ENCODE data around the gene CDK2. TPM values are rescaled to one million over a fixed set of nuclear protein-coding genes. Genes with fewer than 3 reads are reported as not detected.

The CDK2 gene
- total and polyA plus RNA-seq, 8 donors, result 5.7 to 19.8 (median 9.7) TPM

- ATAC-seq (no peak), FAIRE-seq (no peak), DNase-seq (no peak)
- 79 to 81% methylated on average over 2 of the region's 2 CpGs for WGBS, 2 donors
- Histone ChIP-seq H3K27ac (no peak overlapping the region), H3K9me3 (no peaks in the 10 kb centered on the region), H3K36me3 (no peaks in the 10 kb centered on the region), H3K4me1 (peaks cover 5 to 12% (median 8%) of the 10 kb centered on the region in 3 donors), H3K27me3 (no peaks in the 10 kb centered on the region), H3K4me3 (no peak overlapping the region)
- intact Hi-C loops (cut with DNase I), result loop anchor here in 1 of 3 donors (10.0 kb wide), 1 partner anchor 193 kb away; the partner anchor contains the start of gene GDF11
- no peak for TF ChIP-seq CTCF (IDR thresholded peaks at IDR 0.05)
These were observed 28.6 kb upstream of the CDK2 start for GRCh38 chr12:55937981-55938380.

GRCh38 chr12:55938826-55939501, 27.7 kb upstream of the CDK2 start:
- DNase-seq (no peak), ATAC-seq (no peak), FAIRE-seq (no peak)
- Histone ChIP-seq H3K9me3 (no peaks in the 10 kb centered on the region), H3K27me3 (no peaks in the 10 kb centered on the region), H3K4me3 (no peak overlapping the region), H3K36me3 (no peaks in the 10 kb centered on the region), H3K4me1 (peaks cover 0 to 6% (median 5%) of the 10 kb centered on the region in 3 donors), H3K27ac (no peak overlapping the region)
- intact Hi-C loops (cut with DNase I), result loop anchor here in 1 of 3 donors (10.0 kb wide), 1 partner anchor 194 kb away; the partner anchor contains the start of gene GDF11
- TF ChIP-seq CTCF (IDR thresholded peaks at IDR 0.05), result no peak
- 90 to 93% methylated on average over 8 of the region's 8 CpGs for WGBS, 2 donors

- no peaks in the 10 kb centered on the region for H3K36me3 ChIP-seq
- intact Hi-C loops (cut with DNase I), result loop anchor here in 1 of 3 donors (5.0 kb wide), 1 partner anchor 203 kb away; no protein-coding TSS in a partner anchor
- H3K9me3 ChIP-seq, result no peaks in the 10 kb centered on the region
- peaks cover 0 to 6% (median 5%) of the 10 kb centered on the region in 3 donors for H3K4me1 ChIP-seq
- H3K4me3 ChIP-seq, result peak overlapping the region in 1 of 4 donors; percentile 10
- peak; percentile 78 to 89 (median 84) for DNase-seq
- no peak for FAIRE-seq
- ATAC-seq, result peak; percentile 92 to 99 (median 98)
- H3K27me3 ChIP-seq, result no peaks in the 10 kb centered on the region
- peak; percentile 83 to 89 (median 84) for TF ChIP-seq CTCF (IDR thresholded peaks at IDR 0.05)
- WGBS, 2 donors, result 13% methylated on average over 18 of the region's 18 CpGs
- peak overlapping the region; percentile 13 to 50 (median 30) for H3K27ac ChIP-seq
These were observed 26.4 kb upstream of the CDK2 start for GRCh38 chr12:55940065-55940732.

GRCh38 chr12:55942055-55942454, 24.6 kb upstream of the CDK2 start:
- TF ChIP-seq CTCF (IDR thresholded peaks at IDR 0.05), result no peak
- ATAC-seq, result no peak
- no peak for DNase-seq
- H3K4me1 ChIP-seq, result peaks cover 0 to 6% (median 5%) of the 10 kb centered on the region in 3 donors
- intact Hi-C loops (cut with DNase I), result loop anchor here in 1 of 3 donors (5.0 kb wide), 1 partner anchor 205 kb away; no protein-coding TSS in a partner anchor
- no peaks in the 10 kb centered on the region for H3K27me3 ChIP-seq
- WGBS, 2 donors, result 80 to 81% methylated on average over 4 of the region's 4 CpGs
- FAIRE-seq, result no peak
- H3K4me3 ChIP-seq, result no peak overlapping the region
- H3K27ac ChIP-seq, result no peak overlapping the region
- no peaks in the 10 kb centered on the region for H3K36me3 ChIP-seq
- no peaks in the 10 kb centered on the region for H3K9me3 ChIP-seq
